Stimulated activated effector memory CD8-positive, alpha-beta T cell treated with anti-CD3 and anti-CD28 coated beads, Interleukin-12 subunit alpha, Interleukin-12 subunit beta, amount 100 ng/mL, for 72 hours (primary cell): ENCODE measurements around the gene FGF23.

Experiments
- ATAC-seq: fragments of 150-1000 bp; cut with Tn5 transposase; 2 replicates; pipeline ENCODE4 v1.10.0; 2021
- DNase-seq, 2 donors: peaks; one replicate each; pipeline ENCODE4 v3.0.0; 2021 to 2022; ENCODE audit warnings: low spot score in 2 of 2
- H3K27ac Mint-ChIP-seq: one replicate; pipeline ENCODE4 v1.8.0; 2022; ENCODE audit warnings: mild to moderate bottlenecking, mixed read lengths
- H3K36me3 Mint-ChIP-seq: one replicate; pipeline ENCODE4 v1.8.0; 2022; ENCODE audit warnings: mild to moderate bottlenecking, mixed read lengths
- H3K4me1 Mint-ChIP-seq: one replicate; pipeline ENCODE4 v1.8.0; 2022; ENCODE audit warnings: mixed read lengths
- H3K4me3 Mint-ChIP-seq: one replicate; pipeline ENCODE4 v1.8.0; 2022; ENCODE audit warnings: mild to moderate bottlenecking, mixed read lengths
- H3K9me3 Mint-ChIP-seq: one replicate; pipeline ENCODE4 v1.8.0; 2022; ENCODE audit warnings: mixed read lengths

Gene FGF23

GRCh38 chr12:4395818-4396217, 16.3 kb upstream of the FGF23 start:
- H3K27ac Mint-ChIP-seq = no peak overlapping the region
- H3K9me3 Mint-ChIP-seq = no peaks in the 10 kb centered on the region

GRCh38 chr12:4393211-4393610, 13.7 kb upstream of the FGF23 start:
- Mint-ChIP-seq H3K4me3 (no peak overlapping the region), H3K4me1 (no peaks in the 10 kb centered on the region), H3K27ac (no peak overlapping the region), H3K36me3 (no peaks in the 10 kb centered on the region), H3K9me3 (no peaks in the 10 kb centered on the region)
- DNase-seq (no peak), ATAC-seq (no peak)

More at GRCh38 chr12:4395818-4396217, 16.3 kb upstream of the FGF23 start:
- DNase-seq (no peak), ATAC-seq (no peak)
- Mint-ChIP-seq H3K4me1 (no peaks in the 10 kb centered on the region), H3K36me3 (no peaks in the 10 kb centered on the region), H3K4me3 (no peak overlapping the region)

GRCh38 chr12:4392223-4392742, 12.8 kb upstream of the FGF23 start:
- ATAC-seq (peak; percentile 64), DNase-seq (no peak)
- H3K36me3 Mint-ChIP-seq = no peaks in the 10 kb centered on the region
- H3K27ac Mint-ChIP-seq = no peak overlapping the region
- no peaks in the 10 kb centered on the region for H3K9me3 Mint-ChIP-seq
- H3K4me1 Mint-ChIP-seq = no peaks in the 10 kb centered on the region
- H3K4me3 Mint-ChIP-seq = no peak overlapping the region

GRCh38 chr12:4388662-4389061, 9.2 kb upstream of the FGF23 start:
- DNase-seq (no peak), ATAC-seq (no peak)
- H3K36me3 Mint-ChIP-seq = no peaks in the 10 kb centered on the region
- no peaks in the 10 kb centered on the region for H3K4me1 Mint-ChIP-seq
- no peaks in the 10 kb centered on the region for H3K9me3 Mint-ChIP-seq
- no peak overlapping the region for H3K4me3 Mint-ChIP-seq
- H3K27ac Mint-ChIP-seq = no peak overlapping the region

- Mint-ChIP-seq H3K36me3 (no peaks in the 10 kb centered on the region), H3K9me3 (no peaks in the 10 kb centered on the region), H3K4me1 (no peaks in the 10 kb centered on the region), H3K27ac (no peak overlapping the region), H3K4me3 (no peak overlapping the region)
- ATAC-seq (no peak), DNase-seq (no peak)
Observed at GRCh38 chr12:4388032-4388431, 8.5 kb upstream of the FGF23 start.

- no peaks in the 10 kb centered on the region for H3K4me1 Mint-ChIP-seq
Observed at GRCh38 chr12:4387607-4388006, 8.1 kb upstream of the FGF23 start.

GRCh38 chr12:4386801-4387200, 7.3 kb upstream of the FGF23 start:
- Mint-ChIP-seq H3K9me3 (no peaks in the 10 kb centered on the region), H3K36me3 (no peaks in the 10 kb centered on the region), H3K4me1 (no peaks in the 10 kb centered on the region), H3K27ac (no peak overlapping the region), H3K4me3 (no peak overlapping the region)
- DNase-seq (no peak), ATAC-seq (no peak)

More at GRCh38 chr12:4387607-4388006, 8.1 kb upstream of the FGF23 start:
- Mint-ChIP-seq H3K9me3 (no peaks in the 10 kb centered on the region), H3K4me3 (no peak overlapping the region), H3K36me3 (no peaks in the 10 kb centered on the region), H3K27ac (no peak overlapping the region)
- DNase-seq (no peak), ATAC-seq (no peak)

- Mint-ChIP-seq H3K9me3 (no peaks in the 10 kb centered on the region), H3K4me3 (no peak overlapping the region), H3K27ac (no peak overlapping the region), H3K4me1 (no peaks in the 10 kb centered on the region), H3K36me3 (no peaks in the 10 kb centered on the region)
- DNase-seq (no peak), ATAC-seq (peak; percentile 40)
Observed at GRCh38 chr12:4383304-4383865, 3.9 kb upstream of the FGF23 start.

- Mint-ChIP-seq H3K27ac (no peak overlapping the region), H3K4me1 (no peaks in the 10 kb centered on the region), H3K36me3 (no peaks in the 10 kb centered on the region), H3K9me3 (no peaks in the 10 kb centered on the region), H3K4me3 (no peak overlapping the region)
- ATAC-seq = no peak
- DNase-seq = no peak
Observed at GRCh38 chr12:4380332-4380731, 820 bp upstream of the FGF23 start.

- DNase-seq = no peak
Observed at GRCh38 chr12:4378772-4379171, 740 bp downstream of the FGF23 start.

GRCh38 chr12:4375449-4375848, 4.1 kb downstream of the FGF23 start:
- DNase-seq (no peak), ATAC-seq (no peak)
- no peaks in the 10 kb centered on the region for H3K36me3 Mint-ChIP-seq
- H3K4me1 Mint-ChIP-seq = no peaks in the 10 kb centered on the region
- H3K27ac Mint-ChIP-seq = no peak overlapping the region
- H3K4me3 Mint-ChIP-seq = no peak overlapping the region
- H3K9me3 Mint-ChIP-seq = no peaks in the 10 kb centered on the region

More at GRCh38 chr12:4378772-4379171, 740 bp downstream of the FGF23 start:
- Mint-ChIP-seq H3K36me3 (no peaks in the 10 kb centered on the region), H3K4me3 (no peak overlapping the region), H3K9me3 (no peaks in the 10 kb centered on the region), H3K27ac (no peak overlapping the region), H3K4me1 (no peaks in the 10 kb centered on the region)
- no peak for ATAC-seq

- Mint-ChIP-seq H3K27ac (no peak overlapping the region), H3K4me1 (no peaks in the 10 kb centered on the region), H3K9me3 (no peaks in the 10 kb centered on the region), H3K4me3 (no peak overlapping the region), H3K36me3 (no peaks in the 10 kb centered on the region)
- DNase-seq = no peak
- ATAC-seq = no peak
Observed at GRCh38 chr12:4372653-4373052, 6.9 kb downstream of the FGF23 start.

GRCh38 chr12:4370265-4370664, 9.2 kb downstream of the FGF23 start:
- Mint-ChIP-seq H3K9me3 (no peaks in the 10 kb centered on the region), H3K27ac (no peak overlapping the region), H3K4me1 (no peaks in the 10 kb centered on the region), H3K4me3 (no peak overlapping the region), H3K36me3 (no peaks in the 10 kb centered on the region)
- ATAC-seq = no peak
- no peak for DNase-seq

- H3K27ac Mint-ChIP-seq = no peak overlapping the region
- ATAC-seq (no peak), DNase-seq (no peak)
- no peaks in the 10 kb centered on the region for H3K9me3 Mint-ChIP-seq
- H3K36me3 Mint-ChIP-seq = no peaks in the 10 kb centered on the region
- H3K4me1 Mint-ChIP-seq = no peaks in the 10 kb centered on the region
- H3K4me3 Mint-ChIP-seq = no peak overlapping the region
Observed at GRCh38 chr12:4369548-4369947, 10.0 kb downstream of the FGF23 start.

GRCh38 chr12:4366090-4366489, 13.4 kb downstream of the FGF23 start:
- Mint-ChIP-seq H3K27ac (no peak overlapping the region), H3K9me3 (no peaks in the 10 kb centered on the region), H3K4me3 (no peak overlapping the region), H3K4me1 (no peaks in the 10 kb centered on the region), H3K36me3 (no peaks in the 10 kb centered on the region)
- no peak for DNase-seq
- ATAC-seq = no peak

- Mint-ChIP-seq H3K36me3 (peaks cover 33% of the 10 kb centered on the region), H3K4me1 (peaks cover 14% of the 10 kb centered on the region), H3K4me3 (no peak overlapping the region), H3K27ac (peak overlapping the region; percentile 48), H3K9me3 (no peaks in the 10 kb centered on the region)
- peak; percentile 50 to 86 for DNase-seq
- peak; percentile 44 for ATAC-seq
Observed at GRCh38 chr12:4356041-4356327, 23.5 kb downstream of the FGF23 start.
